HCT116 (cell line): ENCODE data around the gene SLC25A44. TPM values are rescaled to one million over a fixed set of nuclear protein-coding genes. Genes with fewer than 3 reads are reported as not detected.
"Not testable (repeated sequence)": the region's sequence is repeated elsewhere in the genome, so short reads cannot be mapped to it uniquely, and the experiment has no call there.

Source experiments
- ATAC-seq: fragments of 200-7000 bp; cut with Tn5 transposase; 2 replicates; pipeline ENCODE4 v1.9.1; 2020; ENCODE audit warnings: mild to moderate bottlenecking, moderate library complexity
- BruUV-seq: library from RNA; stranded (reverse); fragments of 400-500 nt; replicated peaks from 2 replicates; lab custom pipeline; 2021; lab: Mats Ljungman, UMichigan
- CTCF ChIA-PET: fragments of 300-600 bp; sonication (Branson Sonifier 250); formaldehyde crosslinking; loops from one replicate; lab custom pipeline; 2021; ENCODE audit warnings: antibody characterized with exemption; lab: Charles Lee
- POLR2A ChIA-PET: fragments of 300-600, 350-600 bp; sonication (Branson Sonifier 250); formaldehyde crosslinking; loops from one replicate; lab custom pipeline; 2021; ENCODE audit warnings: antibody characterized with exemption; lab: Charles Lee
- RAD21 ChIA-PET, 2 experiments: fragments of 300-600 bp; sonication (Branson Sonifier 250); formaldehyde crosslinking; loops; one replicate each; lab custom pipeline; 2023; ENCODE audit warnings: low total read pairs in 2 of 2; ENCODE audit not compliant: uncharacterized antibody in 2 of 2, unreplicated experiment in 2 of 2, low non-redundant PET in 1 of 2; lab: Charles Lee
- DNase-seq: peaks from one replicate; pipeline ENCODE4 v3.0.0-alpha.2; 2010; ENCODE audit warnings: low read depth, low spot score
- H2AFZ ChIP-seq: fragments of 200-600 bp; shearing (Covaris generic), sonication (generic); 2 replicates; pipeline ENCODE4 v1.6.1; 2017; ENCODE audit warnings: low read depth, mixed run types, mixed read lengths, antibody characterized with exemption, low read length; ENCODE audit not compliant: poor library complexity, severe bottlenecking
- H3K27ac ChIP-seq: 2 replicates; pipeline ENCODE4 v1.5.1; 2012; ENCODE audit warnings: low read depth, low read length
- H3K27me3 ChIP-seq: fragments of 200-600 bp; sonication (generic); 2 replicates; pipeline ENCODE4 v1.6.1; 2016; ENCODE audit warnings: mixed run types, low read length, mixed read lengths; ENCODE audit not compliant: insufficient read depth
- H3K36me3 ChIP-seq, 2 experiments: fragments of 200-500 bp in 1 of 2; fragments of 200-600 bp in 1 of 2; sonication (Bioruptor generic) in 1 of 2; sonication (generic) in 1 of 2; 2 replicates each; pipeline versions ENCODE4 v1.5.1 to v1.6.1; 2014 to 2016; ENCODE audit warnings: low read length in 2 of 2, inconsistent platforms in 1 of 2, mixed read lengths in 1 of 2, mixed run types in 1 of 2; ENCODE audit not compliant: insufficient read depth in 2 of 2, control insufficient read depth in 1 of 2
- H3K4me1 ChIP-seq, 2 experiments: fragments of 200-600 bp in 1 of 2; sonication (generic) in 1 of 2; 2 replicates each; pipeline versions ENCODE4 v1.5.1 to v1.6.1; 2012 to 2017; ENCODE audit warnings: low read length in 2 of 2, inconsistent platforms in 1 of 2, mild to moderate bottlenecking in 1 of 2, mixed read lengths in 1 of 2, mixed run types in 1 of 2, moderate library complexity in 1 of 2; ENCODE audit not compliant: insufficient read depth in 2 of 2, control insufficient read depth in 1 of 2
- H3K4me2 ChIP-seq: fragments of 200-600 bp; sonication (generic); 2 replicates; pipeline ENCODE4 v1.6.1; 2017; ENCODE audit warnings: mixed run types, low read length, mixed read lengths
- H3K4me3 ChIP-seq, 2 experiments: fragments of 200-600 bp in 1 of 2; sonication (generic) in 1 of 2; replicated peaks in 1 of 2; 2 replicates each; pipeline ENCODE4 v1.5.1; 2011 to 2016; ENCODE audit warnings: low read length in 2 of 2, control low read depth in 1 of 2, low read depth in 1 of 2, mild to moderate bottlenecking in 1 of 2, mixed read lengths in 1 of 2, mixed run types in 1 of 2
- H3K79me2 ChIP-seq: fragments of 200-600 bp; sonication (generic); 2 replicates; pipeline ENCODE4 v1.6.1; 2017; ENCODE audit warnings: mild to moderate bottlenecking, mixed run types, low read length, moderate library complexity, mixed read lengths; ENCODE audit not compliant: insufficient read depth
- H3K9ac ChIP-seq: fragments of 200-600 bp; sonication (generic); 2 replicates; pipeline ENCODE4 v1.6.1; 2016; ENCODE audit warnings: low read length, mixed read lengths
- H3K9me2 ChIP-seq: fragments of 200-600 bp; sonication (generic), shearing (Covaris generic); 2 replicates; pipeline ENCODE4 v1.6.1; 2017; ENCODE audit warnings: mixed run types, mild to moderate bottlenecking, moderate library complexity; ENCODE audit not compliant: insufficient read depth
- H3K9me3 ChIP-seq, 2 experiments: fragments of 200-500 bp in 1 of 2; fragments of 200-600 bp in 1 of 2; sonication (Bioruptor generic) in 1 of 2; sonication (generic) in 1 of 2; 2 replicates each; pipeline ENCODE4 v1.6.1; 2014 to 2017; ENCODE audit warnings: low read length in 2 of 2, mixed read lengths in 2 of 2, inconsistent platforms in 1 of 2, low read depth in 1 of 2, mild to moderate bottlenecking in 1 of 2, mixed run types in 1 of 2, moderate library complexity in 1 of 2; ENCODE audit not compliant: control insufficient read depth in 1 of 2, insufficient read depth in 1 of 2
- H4K20me1 ChIP-seq: fragments of 200-600 bp; sonication (generic), shearing (Covaris generic); 2 replicates; pipeline ENCODE4 v1.6.1; 2017; ENCODE audit warnings: mixed run types, mild to moderate bottlenecking, moderate library complexity; ENCODE audit not compliant: insufficient read depth
- CBX3 ChIP-seq: IDR thresholded peaks from 2 replicates; pipeline ENCODE4 v1.6.1; 2012; ENCODE audit warnings: low read depth
- ZBTB33 ChIP-seq: IDR thresholded peaks from 2 replicates; pipeline ENCODE4 v1.6.1; 2011; ENCODE audit warnings: mild to moderate bottlenecking, low read length, moderate library complexity; ENCODE audit not compliant: insufficient replicate concordance; ENCODE audit errors: extremely low read depth
- intact Hi-C: fragments of 100-400 bp; cut with micrococcal nuclease; formaldehyde crosslinking; loops from 2 replicates; pipeline ENCODE4 v1.10.0; 2022
- total RNA-seq: library from RNA; stranded (reverse); gene quantifications from one replicate; pipeline ENCODE4 v1.2.1, GENCODE V29; 2021; ENCODE audit not compliant: unreplicated experiment
- TF ChIP-seq, protein P1 (sequence below), 3 experiments: fragments of 200-600 bp in 1 of 3; sonication (generic) in 1 of 3; IDR thresholded peaks in 2 of 3; conservative IDR thresholded peaks in 1 of 3; 2 replicates each; pipeline ENCODE4 v1.5.1; 2012 to 2017; ENCODE audit warnings: low read depth in 2 of 3, low read length in 2 of 3, antibody characterized with exemption in 1 of 3, borderline replicate concordance in 1 of 3, control low read depth in 1 of 3, mild to moderate bottlenecking in 1 of 3, mixed read lengths in 1 of 3, mixed run types in 1 of 3, moderate library complexity in 1 of 3; ENCODE audit not compliant: insufficient read depth in 1 of 3

The SLC25A44 gene
- total RNA-seq, 1 experiment from 2014 or later = 17.5 TPM

DNA sequence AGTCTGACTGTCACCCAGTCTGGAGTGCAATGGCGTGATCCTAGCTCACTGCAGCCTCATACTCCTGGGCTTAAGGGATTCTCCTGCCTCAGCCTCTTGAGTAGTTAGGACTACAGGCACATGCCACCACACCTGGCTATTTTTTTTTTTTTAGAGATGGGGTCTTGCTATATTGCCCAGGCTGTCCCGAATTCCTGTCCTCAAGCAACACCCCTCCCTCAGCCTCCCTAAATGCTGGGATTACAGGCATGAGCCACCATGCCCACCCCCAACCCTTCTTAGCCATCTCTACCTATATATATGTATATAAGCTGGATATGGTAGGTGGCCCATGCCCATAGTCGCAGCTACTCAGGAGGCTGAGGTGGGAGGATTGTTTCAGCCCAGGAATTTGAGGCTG is 13.4 kb upstream of the SLC25A44 start (continued):
- TF ChIP-seq, protein P1, sequence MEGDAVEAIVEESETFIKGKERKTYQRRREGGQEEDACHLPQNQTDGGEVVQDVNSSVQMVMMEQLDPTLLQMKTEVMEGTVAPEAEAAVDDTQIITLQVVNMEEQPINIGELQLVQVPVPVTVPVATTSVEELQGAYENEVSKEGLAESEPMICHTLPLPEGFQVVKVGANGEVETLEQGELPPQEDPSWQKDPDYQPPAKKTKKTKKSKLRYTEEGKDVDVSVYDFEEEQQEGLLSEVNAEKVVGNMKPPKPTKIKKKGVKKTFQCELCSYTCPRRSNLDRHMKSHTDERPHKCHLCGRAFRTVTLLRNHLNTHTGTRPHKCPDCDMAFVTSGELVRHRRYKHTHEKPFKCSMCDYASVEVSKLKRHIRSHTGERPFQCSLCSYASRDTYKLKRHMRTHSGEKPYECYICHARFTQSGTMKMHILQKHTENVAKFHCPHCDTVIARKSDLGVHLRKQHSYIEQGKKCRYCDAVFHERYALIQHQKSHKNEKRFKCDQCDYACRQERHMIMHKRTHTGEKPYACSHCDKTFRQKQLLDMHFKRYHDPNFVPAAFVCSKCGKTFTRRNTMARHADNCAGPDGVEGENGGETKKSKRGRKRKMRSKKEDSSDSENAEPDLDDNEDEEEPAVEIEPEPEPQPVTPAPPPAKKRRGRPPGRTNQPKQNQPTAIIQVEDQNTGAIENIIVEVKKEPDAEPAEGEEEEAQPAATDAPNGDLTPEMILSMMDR (IDR thresholded peaks at IDR 0.05 in 2 of 3, conservative IDR thresholded peaks at IDR 0.05 in 1 of 3; ENCODE audit: borderline replicate concordance in 1 of 3, insufficient read depth in 1 of 3, low read depth in 2 of 3, low read length in 2 of 3) = no peak
- no peak for TF ChIP-seq CBX3
- TF ChIP-seq ZBTB33 = no peak

DNA sequence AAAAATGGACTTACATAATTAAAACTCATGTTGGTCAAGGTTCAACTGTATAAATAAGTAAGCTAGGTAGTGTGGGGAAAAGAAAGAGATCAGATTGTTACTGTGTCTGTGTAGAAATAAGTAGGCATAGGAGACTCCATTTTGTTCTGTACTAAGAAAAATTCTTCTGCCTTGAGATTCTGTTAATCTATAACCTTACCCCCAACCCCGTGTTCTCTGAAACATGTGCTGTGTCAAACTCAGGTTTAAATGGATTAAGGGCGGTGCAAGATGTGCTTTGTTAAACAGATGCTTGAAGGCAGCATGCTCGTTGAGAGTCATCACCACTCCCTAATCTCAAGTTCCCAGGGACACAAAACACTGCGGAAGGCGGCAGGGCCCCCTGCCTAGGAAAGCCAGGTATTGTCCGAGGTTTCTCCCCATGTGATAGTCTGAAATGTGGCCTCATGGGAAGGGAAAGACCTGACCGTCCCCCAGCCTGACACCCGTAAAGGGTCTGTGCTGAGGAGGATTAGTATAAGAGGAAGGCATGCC is 12.4 kb upstream of the SLC25A44 start:
- DNase-seq, H3K4me3 ChIP-seq, H3K27ac ChIP-seq, H3K36me3 ChIP-seq, POLR2A ChIA-PET, H4K20me1 ChIP-seq, H3K9me3 ChIP-seq, H3K4me1 ChIP-seq, BruUV-seq, H3K27me3 ChIP-seq, H3K9me2 ChIP-seq, CTCF ChIA-PET, RAD21 ChIA-PET, H3K4me2 ChIP-seq, H3K9ac ChIP-seq, H2AFZ ChIP-seq, H3K79me2 ChIP-seq, ATAC-seq, intact Hi-C loops: not testable (repeated sequence)

GRCh38 chr1:156182010-156182779 is 11.7 kb upstream of the SLC25A44 start:
- H3K36me3 ChIP-seq, BruUV-seq, RAD21 ChIA-PET, intact Hi-C loops, POLR2A ChIA-PET, H3K79me2 ChIP-seq, H2AFZ ChIP-seq, H3K9me2 ChIP-seq, H3K27me3 ChIP-seq, DNase-seq, H3K9me3 ChIP-seq, H4K20me1 ChIP-seq, ATAC-seq, H3K4me3 ChIP-seq, H3K27ac ChIP-seq, H3K9ac ChIP-seq, H3K4me2 ChIP-seq, H3K4me1 ChIP-seq, CTCF ChIA-PET: not testable (repeated sequence)
